Loucy (cell line): ENCODE data around the gene SLC1A5.

Source experiments
- H2AFZ ChIP-seq: fragments of 200-600 bp; sonication (generic); 2 replicates; pipeline ENCODE4 v1.6.0; 2016; ENCODE audit warnings: antibody characterized with exemption, mild to moderate bottlenecking, low read length, moderate library complexity
- H3F3A ChIP-seq: fragments of 200-600 bp; 2 replicates; pipeline ENCODE4 v1.6.0; 2016; ENCODE audit warnings: antibody characterized with exemption, low read depth, mild to moderate bottlenecking
- H3K27me3 ChIP-seq: fragments of 200-600 bp; sonication (generic); 2 replicates; pipeline ENCODE4 v1.6.1; 2014; ENCODE audit warnings: low read length, mild to moderate bottlenecking; ENCODE audit not compliant: insufficient read depth, poor library complexity, severe bottlenecking
- H3K36me3 ChIP-seq: fragments of 200-600 bp; sonication (generic); 2 replicates; pipeline ENCODE4 v1.6.1; 2016; ENCODE audit warnings: low read length; ENCODE audit not compliant: insufficient read depth
- H3K4me1 ChIP-seq: fragments of 200-600 bp; sonication (generic); 2 replicates; pipeline ENCODE4 v1.5.1; 2014; ENCODE audit warnings: low read length, mild to moderate bottlenecking; ENCODE audit not compliant: insufficient read depth, poor library complexity, severe bottlenecking
- H3K4me2 ChIP-seq: fragments of 200-600 bp; sonication (generic); 2 replicates; pipeline ENCODE4 v1.6.0; 2014; ENCODE audit warnings: antibody characterized with exemption, low read length, low read depth, mild to moderate bottlenecking; ENCODE audit not compliant: poor library complexity, severe bottlenecking
- H3K4me3 ChIP-seq: fragments of 200-600 bp; sonication (generic); 2 replicates; pipeline ENCODE4 v1.5.1; 2014; ENCODE audit warnings: low read length, mild to moderate bottlenecking, mixed read lengths; ENCODE audit not compliant: poor library complexity, severe bottlenecking
- H3K79me2 ChIP-seq: fragments of 200-600 bp; sonication (generic); 2 replicates; pipeline ENCODE4 v1.6.1; 2014; ENCODE audit warnings: low read length; ENCODE audit not compliant: insufficient read depth
- H3K9ac ChIP-seq: fragments of 200-600 bp; sonication (generic); 2 replicates; pipeline ENCODE4 v1.6.0; 2014; ENCODE audit warnings: mild to moderate bottlenecking, low read depth, low read length, moderate library complexity; ENCODE audit not compliant: poor library complexity, severe bottlenecking
- H3K9me2 ChIP-seq: fragments of 200-600 bp; sonication (generic); replicated peaks from 2 replicates; pipeline ENCODE4 v1.6.1; 2016; ENCODE audit warnings: low read depth, low read length, mixed read lengths
- H3K9me3 ChIP-seq: fragments of 200-600 bp; sonication (generic); 2 replicates; pipeline ENCODE4 v1.6.1; 2014; ENCODE audit warnings: mild to moderate bottlenecking, antibody characterized with exemption, low read length, low read depth; ENCODE audit not compliant: insufficient read depth
- H4K20me1 ChIP-seq: fragments of 200-600 bp; sonication (generic); 2 replicates; pipeline ENCODE4 v1.6.0; 2014; ENCODE audit warnings: antibody characterized with exemption, low read length, mild to moderate bottlenecking; ENCODE audit not compliant: insufficient read depth, poor library complexity, severe bottlenecking
- EZH2phosphoT487 ChIP-seq: fragments of 200-600 bp; IDR thresholded peaks from 2 replicates; pipeline ENCODE4 v1.6.1; 2018; ENCODE audit warnings: antibody characterized with exemption, mild to moderate bottlenecking, moderate library complexity, borderline replicate concordance
- TF ChIP-seq, protein P1 (sequence below): fragments of 200-600 bp; sonication (generic); conservative IDR thresholded peaks from 2 replicates; pipeline ENCODE4 v1.5.1; 2014; ENCODE audit warnings: mild to moderate bottlenecking, antibody characterized with exemption, low read length

SLC1A5 gene

DNA sequence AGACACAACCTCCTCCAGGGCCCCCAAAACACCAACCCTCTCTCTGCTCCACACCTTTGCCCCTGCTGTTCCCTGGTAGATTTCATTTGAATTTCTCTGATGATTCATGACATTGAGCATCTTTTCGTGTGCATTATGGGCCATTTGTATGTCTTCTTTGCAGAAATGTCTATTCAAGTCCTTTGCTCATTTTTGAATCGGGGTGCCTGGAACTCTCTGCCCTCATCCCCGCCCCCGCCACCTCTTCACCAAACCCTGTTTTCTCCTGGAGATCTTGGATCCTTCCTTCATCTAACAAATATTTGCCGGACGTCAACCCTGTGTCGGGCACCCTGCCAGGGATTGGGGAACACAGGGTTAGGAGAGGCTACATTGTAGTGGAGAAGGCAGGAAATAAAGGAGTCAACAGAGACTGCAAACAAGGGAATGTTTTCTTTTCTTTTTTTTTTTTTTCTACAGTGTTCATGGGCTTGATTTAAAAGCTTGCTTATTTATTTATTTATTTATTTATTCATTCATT, 25.5 kb upstream of the SLC1A5 start:
- H3K79me2 ChIP-seq, result no peaks in the 10 kb centered on the region
- no peaks in the 10 kb centered on the region for H3K27me3 ChIP-seq
- TF ChIP-seq, protein P1, sequence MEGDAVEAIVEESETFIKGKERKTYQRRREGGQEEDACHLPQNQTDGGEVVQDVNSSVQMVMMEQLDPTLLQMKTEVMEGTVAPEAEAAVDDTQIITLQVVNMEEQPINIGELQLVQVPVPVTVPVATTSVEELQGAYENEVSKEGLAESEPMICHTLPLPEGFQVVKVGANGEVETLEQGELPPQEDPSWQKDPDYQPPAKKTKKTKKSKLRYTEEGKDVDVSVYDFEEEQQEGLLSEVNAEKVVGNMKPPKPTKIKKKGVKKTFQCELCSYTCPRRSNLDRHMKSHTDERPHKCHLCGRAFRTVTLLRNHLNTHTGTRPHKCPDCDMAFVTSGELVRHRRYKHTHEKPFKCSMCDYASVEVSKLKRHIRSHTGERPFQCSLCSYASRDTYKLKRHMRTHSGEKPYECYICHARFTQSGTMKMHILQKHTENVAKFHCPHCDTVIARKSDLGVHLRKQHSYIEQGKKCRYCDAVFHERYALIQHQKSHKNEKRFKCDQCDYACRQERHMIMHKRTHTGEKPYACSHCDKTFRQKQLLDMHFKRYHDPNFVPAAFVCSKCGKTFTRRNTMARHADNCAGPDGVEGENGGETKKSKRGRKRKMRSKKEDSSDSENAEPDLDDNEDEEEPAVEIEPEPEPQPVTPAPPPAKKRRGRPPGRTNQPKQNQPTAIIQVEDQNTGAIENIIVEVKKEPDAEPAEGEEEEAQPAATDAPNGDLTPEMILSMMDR, result no peak
- TF ChIP-seq EZH2phosphoT487, result no peak
- no peak overlapping the region for H3K9ac ChIP-seq
- no peaks in the 10 kb centered on the region for H3K9me2 ChIP-seq
- no peak overlapping the region for H3K4me3 ChIP-seq
- no peak overlapping the region for H2AFZ ChIP-seq
- H3F3A ChIP-seq, result no peaks in the 10 kb centered on the region
- H3K9me3 ChIP-seq, result no peaks in the 10 kb centered on the region
- no peaks in the 10 kb centered on the region for H3K36me3 ChIP-seq
- H4K20me1 ChIP-seq, result no peaks in the 10 kb centered on the region
- no peaks in the 10 kb centered on the region for H3K4me1 ChIP-seq
- no peak overlapping the region for H3K4me2 ChIP-seq

DNA sequence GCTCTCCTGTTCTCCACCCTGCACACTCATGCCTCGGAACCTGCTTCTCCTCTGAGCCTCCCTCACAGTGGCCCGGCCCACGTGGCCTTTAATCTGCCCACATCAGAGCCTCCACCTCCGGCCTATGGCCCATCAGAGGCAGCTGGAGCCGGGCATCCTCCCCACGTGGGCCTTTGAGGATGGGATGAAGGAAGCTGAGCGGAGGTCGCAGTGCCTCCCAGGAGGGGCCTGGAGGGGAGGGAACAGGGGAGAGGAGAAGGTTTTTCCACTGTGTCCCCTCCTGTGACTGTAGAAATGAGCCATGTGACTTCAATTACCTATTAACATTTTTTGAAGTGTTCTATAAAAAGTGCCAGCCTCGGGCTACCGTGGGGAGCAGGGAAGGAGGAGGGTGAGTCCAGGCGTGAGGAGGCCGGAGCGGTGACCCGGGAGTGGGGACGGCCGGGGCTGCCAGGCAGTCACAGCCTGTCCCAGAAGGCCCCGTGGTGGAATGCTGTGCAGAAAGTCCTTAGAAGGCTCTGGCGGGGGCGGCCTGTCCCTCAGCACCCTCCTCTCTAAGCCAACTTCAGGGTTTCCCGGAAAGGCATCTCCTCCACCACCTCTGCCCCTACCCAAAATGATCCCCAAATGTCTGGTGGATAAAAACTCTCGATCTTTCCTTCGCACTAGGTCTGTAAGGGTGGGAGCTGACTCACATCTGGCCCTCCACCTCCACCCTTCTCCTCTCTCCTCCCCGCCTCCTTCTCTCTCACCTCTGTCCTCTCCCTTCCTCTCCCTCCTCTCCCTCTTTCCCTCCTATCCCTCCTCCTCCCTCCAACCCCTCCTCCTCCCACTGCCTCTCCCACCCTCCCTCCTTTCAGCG, 24.8 kb upstream of the SLC1A5 start:
- Histone ChIP-seq H3K27me3 (no peaks in the 10 kb centered on the region), H3K4me1 (no peaks in the 10 kb centered on the region), H3K4me3 (no peak overlapping the region), H3K9me2 (no peaks in the 10 kb centered on the region), H3K36me3 (no peaks in the 10 kb centered on the region), H3K79me2 (no peaks in the 10 kb centered on the region), H3F3A (no peaks in the 10 kb centered on the region), H4K20me1 (no peaks in the 10 kb centered on the region), H3K4me2 (no peak overlapping the region), H3K9ac (no peak overlapping the region), H2AFZ (peak overlapping the region; percentile 17; the same call in 1 of the 2 replicates), H3K9me3 (no peaks in the 10 kb centered on the region)
- TF ChIP-seq EZH2phosphoT487, result no peak
- TF ChIP-seq, protein P1, result no peak

DNA sequence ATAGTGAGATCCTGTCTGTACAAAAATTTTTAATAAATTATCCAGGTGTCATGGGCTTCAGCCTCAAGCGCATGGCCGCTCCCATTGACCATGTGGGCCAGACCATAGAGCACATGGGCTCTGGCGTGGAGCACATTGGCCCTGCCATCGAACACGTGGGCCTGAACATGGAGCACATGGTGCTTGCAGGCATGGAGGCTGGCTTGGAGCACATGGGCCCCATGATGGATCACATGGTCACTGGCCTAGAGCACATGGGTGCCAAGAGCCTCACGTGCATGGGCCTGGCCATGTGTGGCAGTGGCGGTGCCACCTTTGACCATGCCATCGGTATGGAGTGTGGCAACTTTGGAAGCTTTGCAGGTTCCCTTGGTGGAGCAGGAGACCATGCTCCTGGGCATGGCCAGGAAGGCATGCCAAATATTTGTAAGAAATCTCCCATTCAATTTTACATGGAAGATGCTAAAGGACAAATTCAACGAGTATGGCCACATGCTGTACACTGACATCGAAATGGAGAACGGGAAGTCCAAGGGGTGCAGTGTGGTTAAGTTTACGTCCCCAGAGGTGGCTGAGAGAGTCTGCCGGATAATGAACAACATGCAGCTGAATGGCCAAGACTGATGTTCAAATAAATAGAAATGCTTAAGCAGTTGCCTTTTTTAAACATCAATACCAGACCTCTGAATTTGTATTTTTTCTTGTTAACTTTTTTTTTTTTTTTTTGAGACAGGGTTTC, 21.3 kb upstream of the SLC1A5 start:
- Histone ChIP-seq H3K79me2 (no peaks in the 10 kb centered on the region), H3F3A (no peaks in the 10 kb centered on the region), H3K27me3 (no peaks in the 10 kb centered on the region), H2AFZ (no peak overlapping the region), H3K4me1 (no peaks in the 10 kb centered on the region), H3K4me2 (no peak overlapping the region), H3K9ac (no peak overlapping the region), H3K4me3 (no peak overlapping the region), H3K9me2 (no peaks in the 10 kb centered on the region), H4K20me1 (no peaks in the 10 kb centered on the region), H3K9me3 (no peaks in the 10 kb centered on the region), H3K36me3 (no peaks in the 10 kb centered on the region)
- TF ChIP-seq, protein P1, result no peak
- TF ChIP-seq EZH2phosphoT487, result no peak
